Measurements from ENCODE around the gene TLL1. TPM values are rescaled to one million over a fixed set of nuclear protein-coding genes. Genes with fewer than 3 reads are reported as not detected.

The TLL1 gene
- total RNA-seq, 1 experiment from 2014 or later: 0.63 TPM

DNA sequence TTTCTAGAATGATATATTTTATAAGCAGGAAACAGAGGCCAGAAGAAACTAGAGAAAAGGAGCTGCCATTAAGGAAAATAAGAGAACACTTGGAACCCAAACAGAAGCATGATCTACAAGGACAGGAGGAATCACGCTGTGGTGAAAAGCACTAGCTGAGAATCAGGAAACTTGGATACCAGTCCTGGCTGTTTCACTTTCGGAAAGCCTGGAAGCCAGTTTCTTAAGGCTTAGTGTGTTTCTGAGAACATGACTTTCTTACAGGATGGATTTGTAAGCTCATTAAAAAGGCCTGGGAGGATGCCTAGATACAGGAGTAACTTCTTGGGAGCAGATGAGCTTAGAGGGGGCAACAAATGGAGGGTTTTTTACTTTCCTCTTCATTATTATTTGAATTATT is 36.9 kb downstream of the TLL1 start (continued):
- TF ChIP-seq, protein P1, sequence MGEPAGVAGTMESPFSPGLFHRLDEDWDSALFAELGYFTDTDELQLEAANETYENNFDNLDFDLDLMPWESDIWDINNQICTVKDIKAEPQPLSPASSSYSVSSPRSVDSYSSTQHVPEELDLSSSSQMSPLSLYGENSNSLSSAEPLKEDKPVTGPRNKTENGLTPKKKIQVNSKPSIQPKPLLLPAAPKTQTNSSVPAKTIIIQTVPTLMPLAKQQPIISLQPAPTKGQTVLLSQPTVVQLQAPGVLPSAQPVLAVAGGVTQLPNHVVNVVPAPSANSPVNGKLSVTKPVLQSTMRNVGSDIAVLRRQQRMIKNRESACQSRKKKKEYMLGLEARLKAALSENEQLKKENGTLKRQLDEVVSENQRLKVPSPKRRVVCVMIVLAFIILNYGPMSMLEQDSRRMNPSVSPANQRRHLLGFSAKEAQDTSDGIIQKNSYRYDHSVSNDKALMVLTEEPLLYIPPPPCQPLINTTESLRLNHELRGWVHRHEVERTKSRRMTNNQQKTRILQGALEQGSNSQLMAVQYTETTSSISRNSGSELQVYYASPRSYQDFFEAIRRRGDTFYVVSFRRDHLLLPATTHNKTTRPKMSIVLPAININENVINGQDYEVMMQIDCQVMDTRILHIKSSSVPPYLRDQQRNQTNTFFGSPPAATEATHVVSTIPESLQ (CRISPR knock-in tag; IDR thresholded peaks at IDR 0.05): no peak
- TF ChIP-seq ELF4 (CRISPR knock-in tag; IDR thresholded peaks at IDR 0.05; ENCODE audit: low read depth) (no peak), ZNF396 (CRISPR knock-in tag; IDR thresholded peaks at IDR 0.05; ENCODE audit: borderline replicate concordance) (no peak)

DNA sequence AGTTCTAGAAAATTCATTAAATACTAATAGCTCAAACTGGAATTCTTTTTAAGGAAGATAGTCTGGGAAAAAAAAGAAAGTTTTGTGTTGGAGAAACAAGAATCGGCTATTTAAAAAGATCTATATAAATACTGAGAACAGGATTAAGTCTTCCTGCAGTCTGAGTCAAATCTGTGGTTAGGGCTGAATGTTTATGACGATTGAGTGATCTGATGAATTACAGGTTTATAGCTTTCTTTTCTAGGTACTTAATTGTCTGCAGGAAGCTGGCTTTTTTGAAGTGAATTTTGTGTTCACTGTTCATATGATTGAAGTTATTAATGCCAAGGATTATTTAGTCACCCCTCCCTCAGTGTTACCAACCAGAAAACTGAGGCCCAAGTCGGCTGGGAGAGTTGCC is 42.2 kb downstream of the TLL1 start:
- TF ChIP-seq ZNF396 (CRISPR knock-in tag; IDR thresholded peaks at IDR 0.05; ENCODE audit: borderline replicate concordance): no peak
- TF ChIP-seq SP1 (CRISPR knock-in tag; conservative IDR thresholded peaks at IDR 0.05): no peak
- TF ChIP-seq, protein P2, sequence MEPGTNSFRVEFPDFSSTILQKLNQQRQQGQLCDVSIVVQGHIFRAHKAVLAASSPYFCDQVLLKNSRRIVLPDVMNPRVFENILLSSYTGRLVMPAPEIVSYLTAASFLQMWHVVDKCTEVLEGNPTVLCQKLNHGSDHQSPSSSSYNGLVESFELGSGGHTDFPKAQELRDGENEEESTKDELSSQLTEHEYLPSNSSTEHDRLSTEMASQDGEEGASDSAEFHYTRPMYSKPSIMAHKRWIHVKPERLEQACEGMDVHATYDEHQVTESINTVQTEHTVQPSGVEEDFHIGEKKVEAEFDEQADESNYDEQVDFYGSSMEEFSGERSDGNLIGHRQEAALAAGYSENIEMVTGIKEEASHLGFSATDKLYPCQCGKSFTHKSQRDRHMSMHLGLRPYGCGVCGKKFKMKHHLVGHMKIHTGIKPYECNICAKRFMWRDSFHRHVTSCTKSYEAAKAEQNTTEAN (CRISPR knock-in tag; IDR thresholded peaks at IDR 0.05): no peak
- no peak for TF ChIP-seq ZNF423 (CRISPR knock-in tag; IDR thresholded peaks at IDR 0.05)
- TF ChIP-seq, protein P3, sequence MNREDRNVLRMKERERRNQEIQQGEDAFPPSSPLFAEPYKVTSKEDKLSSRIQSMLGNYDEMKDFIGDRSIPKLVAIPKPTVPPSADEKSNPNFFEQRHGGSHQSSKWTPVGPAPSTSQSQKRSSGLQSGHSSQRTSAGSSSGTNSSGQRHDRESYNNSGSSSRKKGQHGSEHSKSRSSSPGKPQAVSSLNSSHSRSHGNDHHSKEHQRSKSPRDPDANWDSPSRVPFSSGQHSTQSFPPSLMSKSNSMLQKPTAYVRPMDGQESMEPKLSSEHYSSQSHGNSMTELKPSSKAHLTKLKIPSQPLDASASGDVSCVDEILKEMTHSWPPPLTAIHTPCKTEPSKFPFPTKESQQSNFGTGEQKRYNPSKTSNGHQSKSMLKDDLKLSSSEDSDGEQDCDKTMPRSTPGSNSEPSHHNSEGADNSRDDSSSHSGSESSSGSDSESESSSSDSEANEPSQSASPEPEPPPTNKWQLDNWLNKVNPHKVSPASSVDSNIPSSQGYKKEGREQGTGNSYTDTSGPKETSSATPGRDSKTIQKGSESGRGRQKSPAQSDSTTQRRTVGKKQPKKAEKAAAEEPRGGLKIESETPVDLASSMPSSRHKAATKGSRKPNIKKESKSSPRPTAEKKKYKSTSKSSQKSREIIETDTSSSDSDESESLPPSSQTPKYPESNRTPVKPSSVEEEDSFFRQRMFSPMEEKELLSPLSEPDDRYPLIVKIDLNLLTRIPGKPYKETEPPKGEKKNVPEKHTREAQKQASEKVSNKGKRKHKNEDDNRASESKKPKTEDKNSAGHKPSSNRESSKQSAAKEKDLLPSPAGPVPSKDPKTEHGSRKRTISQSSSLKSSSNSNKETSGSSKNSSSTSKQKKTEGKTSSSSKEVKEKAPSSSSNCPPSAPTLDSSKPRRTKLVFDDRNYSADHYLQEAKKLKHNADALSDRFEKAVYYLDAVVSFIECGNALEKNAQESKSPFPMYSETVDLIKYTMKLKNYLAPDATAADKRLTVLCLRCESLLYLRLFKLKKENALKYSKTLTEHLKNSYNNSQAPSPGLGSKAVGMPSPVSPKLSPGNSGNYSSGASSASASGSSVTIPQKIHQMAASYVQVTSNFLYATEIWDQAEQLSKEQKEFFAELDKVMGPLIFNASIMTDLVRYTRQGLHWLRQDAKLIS (CRISPR knock-in tag; IDR thresholded peaks at IDR 0.05; ENCODE audit: borderline replicate concordance): no peak
- TF ChIP-seq RELA (CRISPR knock-in tag; IDR thresholded peaks at IDR 0.05; ENCODE audit: borderline replicate concordance): no peak
- TF ChIP-seq ELF4 (CRISPR knock-in tag; IDR thresholded peaks at IDR 0.05; ENCODE audit: low read depth): no peak
- no peak for TF ChIP-seq ZNF138 (CRISPR knock-in tag; conservative IDR thresholded peaks at IDR 0.05)
- TF ChIP-seq, protein P4, sequence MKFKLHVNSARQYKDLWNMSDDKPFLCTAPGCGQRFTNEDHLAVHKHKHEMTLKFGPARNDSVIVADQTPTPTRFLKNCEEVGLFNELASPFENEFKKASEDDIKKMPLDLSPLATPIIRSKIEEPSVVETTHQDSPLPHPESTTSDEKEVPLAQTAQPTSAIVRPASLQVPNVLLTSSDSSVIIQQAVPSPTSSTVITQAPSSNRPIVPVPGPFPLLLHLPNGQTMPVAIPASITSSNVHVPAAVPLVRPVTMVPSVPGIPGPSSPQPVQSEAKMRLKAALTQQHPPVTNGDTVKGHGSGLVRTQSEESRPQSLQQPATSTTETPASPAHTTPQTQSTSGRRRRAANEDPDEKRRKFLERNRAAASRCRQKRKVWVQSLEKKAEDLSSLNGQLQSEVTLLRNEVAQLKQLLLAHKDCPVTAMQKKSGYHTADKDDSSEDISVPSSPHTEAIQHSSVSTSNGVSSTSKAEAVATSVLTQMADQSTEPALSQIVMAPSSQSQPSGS (CRISPR knock-in tag; IDR thresholded peaks at IDR 0.05; ENCODE audit: borderline replicate concordance, low read depth): no peak
- no peak for TF ChIP-seq GRHL2 (CRISPR knock-in tag; IDR thresholded peaks at IDR 0.05; ENCODE audit: insufficient replicate concordance, severe bottlenecking)
- TF ChIP-seq ZNF232 (CRISPR knock-in tag; IDR thresholded peaks at IDR 0.05): no peak
- TF ChIP-seq JUN (CRISPR knock-in tag; IDR thresholded peaks at IDR 0.05): no peak
- TF ChIP-seq TCF7 (CRISPR knock-in tag; IDR thresholded peaks at IDR 0.05; ENCODE audit: low read depth): no peak

DNA sequence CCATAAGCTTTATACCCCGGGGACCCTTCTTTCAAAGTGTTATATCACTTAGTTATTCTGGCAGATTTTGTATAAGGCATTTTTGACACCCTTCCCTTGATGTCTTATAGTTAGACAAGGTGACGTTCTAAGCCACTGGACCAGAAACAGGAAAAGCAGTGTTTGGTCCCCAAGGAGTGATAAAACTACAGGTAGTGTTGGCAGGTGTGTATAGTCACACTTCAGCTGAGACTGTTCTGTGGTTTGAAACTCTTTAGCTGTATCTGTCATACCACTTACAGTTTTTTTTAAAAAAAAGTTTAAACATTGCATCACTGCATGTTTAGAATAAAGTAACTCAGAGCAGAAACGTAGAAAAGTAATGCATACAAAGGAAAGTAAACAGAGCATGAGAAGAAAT is 48.5 kb downstream of the TLL1 start:
- Mint-ChIP-seq H3K27ac (no peak overlapping the region), H3K4me1 (no peaks in the 10 kb centered on the region)
- no peak for ATAC-seq

More for the DNA sequence above, 42.2 kb downstream of the TLL1 start:
- H3K9me3 Mint-ChIP-seq: peaks cover 4% of the 10 kb centered on the region; the same call in 1 of the 2 replicates
- H3K27ac Mint-ChIP-seq: no peak overlapping the region
- CTCF ChIA-PET: no interaction called here
- ATAC-seq (no peak), DNase-seq (ENCODE audit: low spot score) (no peak)
- H3K27me3 Mint-ChIP-seq (ENCODE audit: low read depth): no peaks in the 10 kb centered on the region
- peaks cover 7% of the 10 kb centered on the region for H3K4me1 Mint-ChIP-seq
- no peaks in the 10 kb centered on the region for H3K36me3 Mint-ChIP-seq
- H3K4me3 Mint-ChIP-seq: no peak overlapping the region
- POLR2A ChIA-PET: interaction anchor here (0.6 kb wide), 1 partner anchor 179 kb away, joined by 5 read pairs; no protein-coding TSS in a partner anchor

More for the DNA sequence above, 48.5 kb downstream of the TLL1 start:
- CTCF ChIA-PET: no interaction called here
- POLR2A ChIA-PET: no interaction called here
- Mint-ChIP-seq H3K4me3 (no peak overlapping the region), H3K27me3 (ENCODE audit: low read depth) (no peaks in the 10 kb centered on the region), H3K36me3 (no peaks in the 10 kb centered on the region), H3K9me3 (no peaks in the 10 kb centered on the region)
- DNase-seq (ENCODE audit: low spot score): no peak
- TF ChIP-seq, protein P5, sequence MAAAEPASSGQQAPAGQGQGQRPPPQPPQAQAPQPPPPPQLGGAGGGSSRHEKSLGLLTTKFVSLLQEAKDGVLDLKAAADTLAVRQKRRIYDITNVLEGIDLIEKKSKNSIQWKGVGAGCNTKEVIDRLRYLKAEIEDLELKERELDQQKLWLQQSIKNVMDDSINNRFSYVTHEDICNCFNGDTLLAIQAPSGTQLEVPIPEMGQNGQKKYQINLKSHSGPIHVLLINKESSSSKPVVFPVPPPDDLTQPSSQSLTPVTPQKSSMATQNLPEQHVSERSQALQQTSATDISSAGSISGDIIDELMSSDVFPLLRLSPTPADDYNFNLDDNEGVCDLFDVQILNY (CRISPR knock-in tag; IDR thresholded peaks at IDR 0.05): no peak
- TF ChIP-seq SMAD4 (CRISPR knock-in tag; IDR thresholded peaks at IDR 0.05) (no peak), FOXJ3 (CRISPR knock-in tag; IDR thresholded peaks at IDR 0.05; ENCODE audit: borderline replicate concordance) (no peak)

Measured in WTC11 (cell line).